Lower lobe of right lung (tissue), 2 donors: ENCODE results near the gene CCDC24. TPM values are rescaled to one million over a fixed set of nuclear protein-coding genes. Genes with fewer than 3 reads are reported as not detected.
A peak's percentile ranks its signal among the peaks of the same experiment; 100 is the strongest.

ENCODE experiments used
- ATAC-seq, 2 donors: fragments of 200-7000 bp; cut with Tn5 transposase; one replicate each; pipeline ENCODE4 v1.9.1; 2020 to 2022; ENCODE audit warnings: mild to moderate bottlenecking in 2 of 2, moderate library complexity in 2 of 2
- DNase-seq: peaks from one replicate; pipeline ENCODE4 v3.0.0-alpha.2; 2020
- H3K27ac ChIP-seq: fragments of 200-600 bp; one replicate; pipeline ENCODE4 v1.8.0; 2022
- H3K27me3 ChIP-seq: fragments of 200-600 bp; one replicate; pipeline ENCODE4 v1.8.0; 2022; ENCODE audit warnings: low read depth
- H3K36me3 ChIP-seq: fragments of 200-600 bp; one replicate; pipeline ENCODE4 v1.8.0; 2022; ENCODE audit warnings: mild to moderate bottlenecking
- H3K4me1 ChIP-seq: fragments of 200-600 bp; one replicate; pipeline ENCODE4 v1.8.0; 2022
- H3K4me3 ChIP-seq: fragments of 200-600 bp; one replicate; pipeline ENCODE4 v1.8.0; 2022; ENCODE audit warnings: mild to moderate bottlenecking
- H3K9me3 ChIP-seq: fragments of 200-600 bp; one replicate; pipeline ENCODE4 v1.8.0; 2022
- CTCF ChIP-seq: fragments of 200-600 bp; IDR thresholded peaks from one replicate; pipeline ENCODE4 v1.8.0; 2022; ENCODE audit warnings: antibody characterized with exemption, mild to moderate bottlenecking
- intact Hi-C: fragments of 100-400 bp; cut with DNase I; formaldehyde crosslinking; loops from one replicate; pipeline ENCODE4 v1.11.0; 2022
- total RNA-seq: library from RNA; stranded (reverse); fragmentation: NEBNext Ultra II Directional; extraction: Animal tissue kit (Norgen Biotek cat#: 25700); gene quantifications from one replicate; pipeline ENCODE4 v1.2.1, GENCODE V29; 2021
- donor health status: DM: no; HTN: yes; CAD: no; lungs with severe emphysema.

CCDC24 gene
- total RNA-seq, 1 donor from 2014 or later = 10.7 TPM

- Histone ChIP-seq H3K27me3 (no peaks in the 10 kb centered on the region), H3K36me3 (peaks cover 16% of the 10 kb centered on the region), H3K9me3 (no peaks in the 10 kb centered on the region), H3K4me1 (peaks cover 37% of the 10 kb centered on the region), H3K27ac (peak overlapping the region; percentile 100), H3K4me3 (peak overlapping the region; percentile 74)
- ATAC-seq (peak in 1 of 2 donors; percentile 55), DNase-seq (no peak)
- intact Hi-C loops = no loop called here
- no peak for TF ChIP-seq CTCF
Observed at GRCh38 chr1:43947061-43947873, 44.1 kb upstream of the CCDC24 start.

- peaks cover 37% of the 10 kb centered on the region for H3K4me1 ChIP-seq
- H3K27me3 ChIP-seq = no peaks in the 10 kb centered on the region
- ATAC-seq (no peak), DNase-seq (no peak)
- intact Hi-C loops = no loop called here
- H3K36me3 ChIP-seq = peaks cover 16% of the 10 kb centered on the region
- H3K9me3 ChIP-seq = no peaks in the 10 kb centered on the region
- H3K27ac ChIP-seq = no peak overlapping the region
- TF ChIP-seq CTCF = no peak
- H3K4me3 ChIP-seq = peak overlapping the region; percentile 74
Observed at GRCh38 chr1:43947874-43948437, 43.4 kb upstream of the CCDC24 start.

GRCh38 chr1:43949678-43950077 lies 41.7 kb upstream of the CCDC24 start:
- no peak for TF ChIP-seq CTCF
- H3K27ac ChIP-seq = no peak overlapping the region
- H3K4me3 ChIP-seq = no peak overlapping the region
- intact Hi-C loops = no loop called here
- H3K36me3 ChIP-seq = peaks cover 16% of the 10 kb centered on the region
- H3K9me3 ChIP-seq = no peaks in the 10 kb centered on the region
- peaks cover 33% of the 10 kb centered on the region for H3K4me1 ChIP-seq
- no peaks in the 10 kb centered on the region for H3K27me3 ChIP-seq
- DNase-seq (no peak), ATAC-seq (no peak)

- H3K27ac ChIP-seq = no peak overlapping the region
- ATAC-seq = no peak
- H3K36me3 ChIP-seq = peaks cover 19% of the 10 kb centered on the region
- no peaks in the 10 kb centered on the region for H3K9me3 ChIP-seq
- TF ChIP-seq CTCF = no peak
- intact Hi-C loops = no loop called here
- no peak overlapping the region for H3K4me3 ChIP-seq
- no peaks in the 10 kb centered on the region for H3K27me3 ChIP-seq
- H3K4me1 ChIP-seq = peaks cover 20% of the 10 kb centered on the region
- no peak for DNase-seq
Observed at GRCh38 chr1:43951021-43951985, 40.1 kb upstream of the CCDC24 start.

- DNase-seq = no peak
- intact Hi-C loops = no loop called here
- no peak overlapping the region for H3K27ac ChIP-seq
- no peak overlapping the region for H3K4me3 ChIP-seq
- peaks cover 35% of the 10 kb centered on the region for H3K36me3 ChIP-seq
- ATAC-seq = no peak
- no peaks in the 10 kb centered on the region for H3K9me3 ChIP-seq
- H3K4me1 ChIP-seq = peaks cover 12% of the 10 kb centered on the region
- TF ChIP-seq CTCF = no peak
- H3K27me3 ChIP-seq = no peaks in the 10 kb centered on the region
Observed at GRCh38 chr1:43952731-43953346, 38.6 kb upstream of the CCDC24 start.
